ENCODE data around the gene MSMO1. TPM values are rescaled to one million over a fixed set of nuclear protein-coding genes. Genes with fewer than 3 reads are reported as not detected.
A peak's percentile ranks its signal among the peaks of the same experiment; 100 is the strongest.
"Not testable (repeated sequence)": the region's sequence is repeated elsewhere in the genome, so short reads cannot be mapped to it uniquely, and the experiment has no call there.

The MSMO1 gene
- total RNA-seq: 82.0 and 82.3 TPM in 2 replicates

- peaks cover 38% of the 10 kb centered on the region for H3K4me1 Mint-ChIP-seq
- H3K4me3 Mint-ChIP-seq: no peak within 1 kb of the TSS
- H3K9me3 Mint-ChIP-seq: no peaks in the 10 kb centered on the region
- peak; percentile 100 for DNase-seq
- intact Hi-C loops (cut with micrococcal nuclease): loop anchor here (1.0 to 5.0 kb wide), 6 partner anchors 26 to 215 kb away; partner anchors contain the start of gene TMEM192
- peak within 1 kb of the TSS; percentile 73 for H3K27ac Mint-ChIP-seq
- H3K36me3 Mint-ChIP-seq (ENCODE audit: low read depth): peaks cover 38% of the 10 kb centered on the region
- no peaks in the 10 kb centered on the region for H3K27me3 Mint-ChIP-seq
These were observed at the start of gene MSMO1 for GRCh38 chr4:165327211-165328100. Gene MSMO1 (plus strand): TSS chr4:165327669. CDS start chr4:165333371, 5,702 bp downstream.

- H3K27me3 Mint-ChIP-seq; H3K27ac Mint-ChIP-seq; DNase-seq; H3K4me1 Mint-ChIP-seq; intact Hi-C loops (cut with micrococcal nuclease); H3K9me3 Mint-ChIP-seq; H3K4me3 Mint-ChIP-seq: not testable (repeated sequence)
- H3K36me3 Mint-ChIP-seq (ENCODE audit: low read depth): peaks cover 41% of the 10 kb centered on the region
These were observed 47.9 kb upstream of the MSMO1 start for GRCh38 chr4:165279531-165279930.

- H3K27ac Mint-ChIP-seq, H3K9me3 Mint-ChIP-seq, DNase-seq, H3K27me3 Mint-ChIP-seq, H3K4me3 Mint-ChIP-seq: not testable (repeated sequence)
- H3K4me1 Mint-ChIP-seq: peaks cover 33% of the 10 kb centered on the region
- H3K36me3 Mint-ChIP-seq (ENCODE audit: low read depth): peaks cover 42% of the 10 kb centered on the region
- intact Hi-C loops (cut with micrococcal nuclease): loop anchor here (5.0 to 10.0 kb wide), 2 partner anchors 50 to 82 kb away; no protein-coding TSS in a partner anchor
These were observed 42.8 kb upstream of the MSMO1 start for GRCh38 chr4:165284697-165285096.

- Mint-ChIP-seq H3K4me3 (peak overlapping the region; percentile 19), H3K27ac (peak overlapping the region; percentile 62), H3K4me1 (peaks cover 39% of the 10 kb centered on the region), H3K36me3 (ENCODE audit: low read depth) (peaks cover 42% of the 10 kb centered on the region)
- intact Hi-C loops (cut with micrococcal nuclease): loop anchor here (5.0 to 10.0 kb wide), 2 partner anchors 48 to 84 kb away; no protein-coding TSS in a partner anchor
- not testable (repeated sequence) for DNase-seq, H3K9me3 Mint-ChIP-seq, H3K27me3 Mint-ChIP-seq
These were observed 40.7 kb upstream of the MSMO1 start for GRCh38 chr4:165286619-165287340.

- no peak for DNase-seq
- H3K27me3 Mint-ChIP-seq: no peaks in the 10 kb centered on the region
- peaks cover 29% of the 10 kb centered on the region for H3K36me3 Mint-ChIP-seq (ENCODE audit: low read depth)
- no peaks in the 10 kb centered on the region for H3K9me3 Mint-ChIP-seq
- intact Hi-C loops (cut with micrococcal nuclease): loop anchor here (5.0 to 10.0 kb wide), 2 partner anchors 47 to 86 kb away; no protein-coding TSS in a partner anchor
- peak overlapping the region; percentile 6 for H3K4me3 Mint-ChIP-seq
- peaks cover 39% of the 10 kb centered on the region for H3K4me1 Mint-ChIP-seq
- no peak overlapping the region for H3K27ac Mint-ChIP-seq
These were observed 39.2 kb upstream of the MSMO1 start for GRCh38 chr4:165288226-165288625.

GRCh38 chr4:165288639-165289422 lies 38.6 kb upstream of the MSMO1 start:
- intact Hi-C loops (cut with micrococcal nuclease): loop anchor here (5.0 to 10.0 kb wide), 2 partner anchors 46 to 87 kb away; no protein-coding TSS in a partner anchor
- peaks cover 29% of the 10 kb centered on the region for H3K36me3 Mint-ChIP-seq (ENCODE audit: low read depth)
- no peak for DNase-seq
- H3K27me3 Mint-ChIP-seq: no peaks in the 10 kb centered on the region
- H3K4me1 Mint-ChIP-seq: peaks cover 39% of the 10 kb centered on the region
- H3K9me3 Mint-ChIP-seq: no peaks in the 10 kb centered on the region
- peak overlapping the region; percentile 6 for H3K4me3 Mint-ChIP-seq
- H3K27ac Mint-ChIP-seq: peak overlapping the region; percentile 65

GRCh38 chr4:165289423-165289785 lies 38.1 kb upstream of the MSMO1 start:
- no peak for DNase-seq
- H3K9me3 Mint-ChIP-seq: no peaks in the 10 kb centered on the region
- H3K27me3 Mint-ChIP-seq: no peaks in the 10 kb centered on the region
- H3K36me3 Mint-ChIP-seq (ENCODE audit: low read depth): peaks cover 27% of the 10 kb centered on the region
- peak overlapping the region; percentile 44 for H3K27ac Mint-ChIP-seq
- intact Hi-C loops (cut with micrococcal nuclease): loop anchor here (5.0 to 10.0 kb wide), 2 partner anchors 45 to 87 kb away; no protein-coding TSS in a partner anchor
- H3K4me3 Mint-ChIP-seq: no peak overlapping the region
- H3K4me1 Mint-ChIP-seq: peaks cover 43% of the 10 kb centered on the region

- Mint-ChIP-seq H3K9me3 (no peaks in the 10 kb centered on the region), H3K4me3 (no peak overlapping the region), H3K27me3 (no peaks in the 10 kb centered on the region), H3K4me1 (peaks cover 39% of the 10 kb centered on the region), H3K36me3 (ENCODE audit: low read depth) (peaks cover 28% of the 10 kb centered on the region), H3K27ac (no peak overlapping the region)
- intact Hi-C loops (cut with micrococcal nuclease): no loop called here
- DNase-seq: no peak
These were observed 34.4 kb upstream of the MSMO1 start for GRCh38 chr4:165293061-165293460.

- Mint-ChIP-seq H3K36me3 (ENCODE audit: low read depth) (peaks cover 28% of the 10 kb centered on the region), H3K9me3 (no peaks in the 10 kb centered on the region), H3K4me1 (peaks cover 31% of the 10 kb centered on the region), H3K4me3 (no peak overlapping the region), H3K27ac (no peak overlapping the region), H3K27me3 (no peaks in the 10 kb centered on the region)
- no peak for DNase-seq
- intact Hi-C loops (cut with micrococcal nuclease): no loop called here
These were observed 33.4 kb upstream of the MSMO1 start for GRCh38 chr4:165293927-165294649.

GRCh38 chr4:165294907-165295306 lies 32.6 kb upstream of the MSMO1 start:
- no peaks in the 10 kb centered on the region for H3K9me3 Mint-ChIP-seq
- intact Hi-C loops (cut with micrococcal nuclease): no loop called here
- H3K27me3 Mint-ChIP-seq: no peaks in the 10 kb centered on the region
- H3K27ac Mint-ChIP-seq: peak overlapping the region; percentile 42
- H3K4me3 Mint-ChIP-seq: peak overlapping the region; percentile 48
- DNase-seq: peak; percentile 77
- peaks cover 34% of the 10 kb centered on the region for H3K36me3 Mint-ChIP-seq (ENCODE audit: low read depth)
- H3K4me1 Mint-ChIP-seq: peaks cover 29% of the 10 kb centered on the region

- no peaks in the 10 kb centered on the region for H3K27me3 Mint-ChIP-seq
- H3K4me3 Mint-ChIP-seq: no peak overlapping the region
- H3K36me3 Mint-ChIP-seq (ENCODE audit: low read depth): peaks cover 34% of the 10 kb centered on the region
These were observed 29.8 kb upstream of the MSMO1 start for GRCh38 chr4:165297626-165298025.

GRCh38 chr4:165299399-165300060 lies 27.9 kb upstream of the MSMO1 start:
- intact Hi-C loops (cut with micrococcal nuclease): loop anchor here (2.0 to 5.0 kb wide), 2 partner anchors 42 to 95 kb away; no protein-coding TSS in a partner anchor
- Mint-ChIP-seq H3K27ac (no peak overlapping the region), H3K4me1 (peaks cover 36% of the 10 kb centered on the region), H3K9me3 (no peaks in the 10 kb centered on the region), H3K4me3 (no peak overlapping the region), H3K27me3 (no peaks in the 10 kb centered on the region), H3K36me3 (ENCODE audit: low read depth) (peaks cover 36% of the 10 kb centered on the region)
- DNase-seq: no peak

More at GRCh38 chr4:165297626-165298025, 29.8 kb upstream of the MSMO1 start:
- Mint-ChIP-seq H3K4me1 (peaks cover 38% of the 10 kb centered on the region), H3K9me3 (no peaks in the 10 kb centered on the region), H3K27ac (no peak overlapping the region)
- no peak for DNase-seq
- intact Hi-C loops (cut with micrococcal nuclease): no loop called here
